Kidney (tissue), 14 donors: ENCODE results near the gene TM2D1. TPM values are rescaled to one million over a fixed set of nuclear protein-coding genes. Genes with fewer than 3 reads are reported as not detected.
A peak's percentile ranks its signal among the peaks of the same experiment; 100 is the strongest.

Experiments
- DNase-seq, 5 donors: peaks; one replicate each; pipeline ENCODE4 v3.0.0-alpha.2; 2013 to 2020
- FAIRE-seq: peaks from 2 replicates; lab custom pipeline; 2012; peaks lifted over from hg19 to GRCh38; lab: Jason Lieb, UNC
- H3K27ac ChIP-seq, 2 donors: one replicate each; pipeline ENCODE4 v1.7.0; 2013; ENCODE audit warnings: low read depth in 2 of 2, low read length in 2 of 2, inconsistent platforms in 1 of 2
- H3K27me3 ChIP-seq: one replicate; pipeline ENCODE4 v1.7.1; 2013; ENCODE audit warnings: low read length, inconsistent platforms; ENCODE audit not compliant: control insufficient read depth, insufficient read depth
- H3K36me3 ChIP-seq, 3 donors: one replicate each; pipeline versions ENCODE4 v1.7.0 to v1.7.1; 2013; ENCODE audit warnings: low read length in 3 of 3, control low read depth in 1 of 3, inconsistent platforms in 1 of 3; ENCODE audit not compliant: insufficient read depth in 3 of 3, control insufficient read depth in 2 of 3
- H3K4me1 ChIP-seq, 3 donors: one replicate each; pipeline versions ENCODE4 v1.7.0 to v1.7.1; 2013; ENCODE audit warnings: low read length in 3 of 3, inconsistent platforms in 1 of 3, low read depth in 1 of 3; ENCODE audit not compliant: control insufficient read depth in 2 of 3, insufficient read depth in 2 of 3
- H3K4me3 ChIP-seq, 3 donors: one replicate each; pipeline versions ENCODE4 v1.7.0 to v1.8.1; 2013; ENCODE audit warnings: low read length in 3 of 3, control low read depth in 1 of 3, inconsistent platforms in 1 of 3
- H3K9ac ChIP-seq, 3 donors: one replicate each; pipeline versions ENCODE4 v1.7.0 to v1.7.1; 2013; ENCODE audit warnings: low read length in 3 of 3, control low read depth in 1 of 3, inconsistent platforms in 1 of 3
- H3K9me3 ChIP-seq, 3 donors: one replicate each; pipeline versions ENCODE4 v1.7.0 to v1.7.1; 2013; ENCODE audit warnings: low read length in 3 of 3, control low read depth in 1 of 3, inconsistent platforms in 1 of 3; ENCODE audit not compliant: control insufficient read depth in 2 of 3, insufficient read depth in 1 of 3
- CTCF ChIP-seq: IDR thresholded peaks from 3 replicates; pipeline ENCODE4 v1.5.1; 2012; ENCODE audit warnings: mild to moderate bottlenecking, moderate library complexity, borderline replicate concordance; ENCODE audit not compliant: insufficient read depth; ENCODE audit errors: extremely low read depth
- intact Hi-C: fragments of 100-400 bp; cut with DNase I; formaldehyde crosslinking; loops from one replicate; pipeline ENCODE4 v1.11.1; 2022
- polyA plus RNA-seq: library from polyadenylated mRNA; stranded (reverse); fragments of 350-450 nt; fragmentation: Illumina TruSeq; extraction: RNeasy Lipid Tissue Mini Kit (QIAGEN cat#74804); gene quantifications from one replicate; pipeline ENCODE4 v1.2.3, GENCODE V29; 2014; ENCODE audit warnings: low read depth, low replicate concordance; ENCODE audit not compliant: insufficient read depth
- total RNA-seq: library from RNA; stranded (reverse); fragmentation: NEBNext Ultra II Directional; extraction: Animal tissue kit (Norgen Biotek cat#: 25700); gene quantifications from one replicate; pipeline ENCODE4 v1.2.1, GENCODE V29; 2021
- donor health status: control.
- donor health status: control.
- donor health status: control.
- donor health status: control.
- donor health status: control.
- donor health status: DM: yes; HTN: yes; CAD: no.
- donor health status: Normal renal cell carcinoma (clear cell type).

Gene TM2D1
- total and polyA plus RNA-seq, 2 donors from 2014 or later: 49.6 to 52.6 TPM

- DNase-seq (no peak), FAIRE-seq (no peak)
- no peak for TF ChIP-seq CTCF
- Histone ChIP-seq H3K27me3 (no peaks in the 10 kb centered on the region), H3K4me3 (peak overlapping the region in 1 of 3 donors; percentile 7), H3K9ac (no peak overlapping the region), H3K27ac (no peak overlapping the region), H3K36me3 (no peaks in the 10 kb centered on the region), H3K4me1 (peaks cover 0 to under 1% (median 0%) of the 10 kb centered on the region in 3 donors), H3K9me3 (no peaks in the 10 kb centered on the region)
- intact Hi-C loops: no loop called here
Observed at GRCh38 chr1:61636814-61637213, 88.1 kb downstream of the TM2D1 start.

DNA sequence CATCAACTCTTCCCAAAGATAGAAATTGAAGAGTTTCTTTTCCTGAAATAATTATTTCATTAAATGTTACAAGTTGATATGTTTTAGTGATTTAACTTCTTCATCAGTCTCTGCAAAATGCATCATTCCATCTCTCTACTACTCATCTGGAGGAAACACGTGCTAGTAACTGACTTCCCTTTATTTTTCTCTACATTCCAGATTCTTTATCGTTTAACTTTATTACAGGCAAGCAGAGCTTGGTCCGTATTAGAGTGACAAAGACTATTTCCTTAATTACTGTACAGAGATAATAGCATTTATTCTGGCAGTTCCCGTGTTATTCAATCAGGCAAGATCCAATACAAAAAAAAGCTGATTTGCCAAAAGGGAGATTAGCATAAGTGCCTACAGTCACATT lies 88.6 kb downstream of the TM2D1 start:
- Histone ChIP-seq H3K27me3 (no peaks in the 10 kb centered on the region), H3K27ac (no peak overlapping the region), H3K4me1 (no peaks in the 10 kb centered on the region), H3K9ac (no peak overlapping the region), H3K9me3 (no peaks in the 10 kb centered on the region), H3K4me3 (peak overlapping the region in 1 of 3 donors; percentile 7), H3K36me3 (no peaks in the 10 kb centered on the region)
- DNase-seq (no peak), FAIRE-seq (no peak)
- TF ChIP-seq CTCF: no peak
- intact Hi-C loops: no loop called here

- no peak for FAIRE-seq
- no peak for TF ChIP-seq CTCF
- intact Hi-C loops: no loop called here
Observed at GRCh38 chr1:61635557-61635956, 89.4 kb downstream of the TM2D1 start.

DNA sequence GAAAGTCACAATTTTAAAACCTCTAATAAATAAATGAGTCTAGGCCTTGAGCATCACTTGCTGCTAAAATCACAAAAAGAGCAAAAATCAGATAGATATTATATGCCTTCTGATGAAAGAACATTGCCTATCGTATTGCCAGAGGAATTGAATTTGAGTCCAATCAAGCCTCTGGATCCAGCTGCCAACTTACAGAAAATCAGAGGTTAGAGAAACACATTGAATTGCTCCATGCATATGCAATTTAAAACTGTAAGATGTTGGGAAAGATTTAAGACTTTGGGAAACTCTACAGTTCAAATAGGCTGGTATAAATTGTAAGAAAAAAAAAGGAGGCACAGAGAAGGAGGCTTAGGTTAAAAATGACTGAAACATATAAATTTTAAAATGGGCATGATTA lies 93.5 kb downstream of the TM2D1 start:
- Histone ChIP-seq H3K27ac (no peak overlapping the region), H3K27me3 (no peaks in the 10 kb centered on the region), H3K4me3 (no peak overlapping the region), H3K9me3 (no peaks in the 10 kb centered on the region), H3K36me3 (no peaks in the 10 kb centered on the region), H3K4me1 (no peaks in the 10 kb centered on the region), H3K9ac (no peak overlapping the region)
- TF ChIP-seq CTCF: no peak
- DNase-seq (no peak), FAIRE-seq (no peak)
- intact Hi-C loops: no loop called here

More at GRCh38 chr1:61635557-61635956, 89.4 kb downstream of the TM2D1 start:
- H3K27ac ChIP-seq: no peak overlapping the region
- no peaks in the 10 kb centered on the region for H3K36me3 ChIP-seq
- DNase-seq: no peak
- no peak overlapping the region for H3K9ac ChIP-seq
- no peaks in the 10 kb centered on the region for H3K27me3 ChIP-seq
- no peak overlapping the region for H3K4me3 ChIP-seq
- H3K9me3 ChIP-seq: no peaks in the 10 kb centered on the region
- H3K4me1 ChIP-seq: no peaks in the 10 kb centered on the region
